Measurements from ENCODE around the gene P4HB. TPM values are rescaled to one million over a fixed set of nuclear protein-coding genes. Genes with fewer than 3 reads are reported as not detected.

The P4HB gene
- total RNA-seq, 1 experiment from 2014 or later: 759 TPM

- H3K4me1 ChIP-seq (ENCODE audit: control insufficient read depth, insufficient read depth, low read length): no peaks in the 10 kb centered on the region
- BruUV-seq (replicated peaks): no TSS peak
- TF ChIP-seq REST (IDR thresholded peaks at IDR 0.05; ENCODE audit: insufficient read depth in 1 of 2, low read depth in 2 of 2, low read length in 1 of 2) (no peak), SIN3A (IDR thresholded peaks at IDR 0.05; ENCODE audit: borderline replicate concordance, insufficient read depth, low read depth, low read length) (no peak), TCF7L2 (IDR thresholded peaks at IDR 0.05; ENCODE audit: low read depth, low read length) (no peak), POLR2AphosphoS5 (IDR thresholded peaks at IDR 0.05; ENCODE audit: low read depth, low read length) (no peak), CTCF (IDR thresholded peaks at IDR 0.05) (no peak)
- H3K4me3 ChIP-seq (ENCODE audit: low read depth in 2 of 2, low read length in 2 of 2): no peak overlapping the region
- H3K9me3 ChIP-seq (ENCODE audit: control insufficient read depth, insufficient read depth, low read depth, low read length): no peaks in the 10 kb centered on the region
- CTCF ChIA-PET: no interaction called here
- in situ Hi-C loops (cut with HindIII; ENCODE audit: low pct_unique_long_range_greater_than_20kb, low sequenced_read_pairs) (no loop called here), intact Hi-C loops (cut with micrococcal nuclease; ENCODE audit: unreplicated experiment) (no loop called here)
- H3K27ac ChIP-seq (ENCODE audit: low read length): no peak overlapping the region
- H3K36me3 ChIP-seq (ENCODE audit: control insufficient read depth, insufficient read depth, low read length): peaks cover 5% of the 10 kb centered on the region
- POLR2A ChIA-PET: no interaction called here
- H3K27me3 ChIP-seq (ENCODE audit: control insufficient read depth, insufficient read depth, low read length): no peaks in the 10 kb centered on the region
- ATAC-seq (no peak), DNase-seq (ENCODE audit: low read depth, low spot score) (no peak)
Measured at GRCh38 chr17:81849457-81849856, 10.9 kb downstream of the P4HB start.

DNA sequence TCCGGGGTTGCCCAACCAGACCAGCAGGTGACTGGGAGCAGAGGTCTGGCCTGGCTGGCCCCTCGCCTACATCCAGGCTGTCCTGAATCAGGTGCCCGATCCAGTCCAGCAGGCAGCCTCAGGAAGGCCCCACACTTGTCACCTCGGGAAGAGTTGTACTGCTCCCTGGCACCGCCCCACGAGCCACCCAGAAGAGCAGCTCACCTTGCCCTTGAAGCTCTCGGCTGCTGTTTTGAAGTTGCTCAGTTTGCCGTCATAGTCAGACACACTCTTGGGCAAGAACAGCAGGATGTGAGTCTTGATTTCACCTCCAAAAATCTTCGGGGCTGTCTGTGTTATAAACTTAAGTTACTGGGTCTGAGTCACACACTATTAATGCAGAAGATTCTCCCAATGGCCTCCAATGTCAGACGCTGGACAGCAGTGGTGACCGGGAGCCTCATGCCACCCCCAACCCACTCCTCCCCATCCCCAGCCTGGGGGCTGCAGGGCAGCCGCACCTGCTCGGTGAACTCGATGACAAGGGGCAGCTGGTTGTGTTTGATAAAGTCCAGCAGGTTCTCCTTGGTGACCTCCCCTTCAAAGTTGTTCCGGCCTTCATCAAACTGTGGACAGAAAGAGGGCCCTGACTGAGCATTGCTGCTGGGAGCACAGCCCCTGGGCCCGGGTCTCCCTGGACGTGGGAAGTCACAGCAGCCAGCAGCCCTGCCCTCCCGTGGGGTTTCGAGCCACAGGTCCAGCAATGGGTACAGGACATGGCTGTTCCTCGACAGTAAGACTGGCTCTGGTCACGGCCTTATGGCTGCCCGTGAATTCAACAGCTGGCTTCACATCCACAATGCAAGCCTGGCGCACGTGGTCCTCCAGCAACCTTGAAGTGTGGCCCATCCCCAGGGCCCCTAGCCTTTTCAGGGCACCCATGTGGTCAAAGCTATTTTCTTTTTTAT lies 13.3 kb downstream of the P4HB start:
- TF ChIP-seq SIN3A (IDR thresholded peaks at IDR 0.05; ENCODE audit: borderline replicate concordance, insufficient read depth, low read depth, low read length): no peak
- no peak for TF ChIP-seq REST (IDR thresholded peaks at IDR 0.05; ENCODE audit: insufficient read depth in 1 of 2, low read depth in 2 of 2, low read length in 1 of 2)
- TF ChIP-seq TCF7L2 (IDR thresholded peaks at IDR 0.05; ENCODE audit: low read depth, low read length): no peak
- TF ChIP-seq POLR2AphosphoS5 (IDR thresholded peaks at IDR 0.05; ENCODE audit: low read depth, low read length): no peak; the same call in 1 of the 2 replicates
- TF ChIP-seq CTCF (IDR thresholded peaks at IDR 0.05): no peak
- no peak for ATAC-seq
- no peak for DNase-seq (ENCODE audit: low read depth, low spot score)
- Histone ChIP-seq H3K9me3 (ENCODE audit: control insufficient read depth, insufficient read depth, low read depth, low read length) (no peaks in the 10 kb centered on the region), H3K27me3 (ENCODE audit: control insufficient read depth, insufficient read depth, low read length) (no peaks in the 10 kb centered on the region), H3K36me3 (ENCODE audit: control insufficient read depth, insufficient read depth, low read length) (peaks cover 5% of the 10 kb centered on the region), H3K27ac (ENCODE audit: low read length) (no peak overlapping the region), H3K4me3 (ENCODE audit: low read depth in 2 of 2, low read length in 2 of 2) (no peak overlapping the region), H3K4me1 (ENCODE audit: control insufficient read depth, insufficient read depth, low read length) (no peaks in the 10 kb centered on the region)
- ChIA-PET POLR2A (interaction anchor here (0.6 kb wide), 1 partner anchor 256 kb away, joined by 10 read pairs; no protein-coding TSS in a partner anchor), CTCF (interaction anchor here (0.6 kb wide), 1 partner anchor 40 kb away, joined by 6 read pairs; no protein-coding TSS in a partner anchor)
- in situ Hi-C loops (cut with HindIII; ENCODE audit: low pct_unique_long_range_greater_than_20kb, low sequenced_read_pairs) (no loop called here), intact Hi-C loops (cut with micrococcal nuclease; ENCODE audit: unreplicated experiment) (no loop called here)
- BruUV-seq (replicated peaks): TSS peak; percentile 11
